GM23338 (cell line): Measurements from ENCODE around the gene LCN10. TPM values are rescaled to one million over a fixed set of nuclear protein-coding genes. Genes with fewer than 3 reads are reported as not detected.

Experiments used
- ATAC-seq: fragments of 200-7000 bp; cut with Tn5 transposase; 3 replicates; pipeline ENCODE4 v1.9.1; 2020
- DNase-seq: peaks from one replicate; pipeline ENCODE4 v3.0.0-alpha.2; 2015; ENCODE audit warnings: low spot score
- H2AFZ ChIP-seq: fragments of 200-600 bp; sonication (generic); 2 replicates; pipeline ENCODE4 v1.8.0; 2016; ENCODE audit warnings: antibody characterized with exemption, mild to moderate bottlenecking, moderate library complexity
- H3F3A ChIP-seq: fragments of 200-600 bp; sonication (generic); replicated peaks from 2 replicates; pipeline ENCODE4 v1.8.0; 2017; ENCODE audit warnings: antibody characterized with exemption, mixed run types, low read depth
- H3K27ac ChIP-seq: fragments of 200-600 bp; sonication (generic); 2 replicates; pipeline ENCODE4 v1.6.1; 2016; ENCODE audit warnings: low read depth
- H3K27me3 ChIP-seq: fragments of 200-600 bp; sonication (generic); 2 replicates; pipeline ENCODE4 v1.8.0; 2016; ENCODE audit warnings: mild to moderate bottlenecking, mixed run types, moderate library complexity; ENCODE audit not compliant: insufficient read depth
- H3K36me3 ChIP-seq: fragments of 200-600 bp; sonication (generic); 2 replicates; pipeline ENCODE4 v1.8.0; 2016; ENCODE audit warnings: mild to moderate bottlenecking; ENCODE audit not compliant: insufficient read depth
- H3K4me1 ChIP-seq: fragments of 200-600 bp; sonication (generic); 2 replicates; pipeline ENCODE4 v1.8.0; 2016; ENCODE audit warnings: mild to moderate bottlenecking, moderate library complexity; ENCODE audit not compliant: insufficient read depth
- H3K4me2 ChIP-seq: fragments of 200-600 bp; sonication (generic); 2 replicates; pipeline ENCODE4 v1.7.1; 2017; ENCODE audit warnings: mixed run types
- H3K4me3 ChIP-seq: fragments of 200-600 bp; sonication (generic); 2 replicates; pipeline ENCODE4 v1.6.1; 2016; ENCODE audit warnings: mixed run types
- H3K79me2 ChIP-seq: fragments of 200-600 bp; sonication (generic); replicated peaks from 2 replicates; pipeline ENCODE4 v1.8.0; 2017; ENCODE audit warnings: mild to moderate bottlenecking; ENCODE audit not compliant: insufficient read depth
- H3K9me2 ChIP-seq: fragments of 200-600 bp; sonication (generic); 2 replicates; pipeline ENCODE4 v1.8.0; 2017; ENCODE audit not compliant: insufficient read depth
- H4K20me1 ChIP-seq: fragments of 200-600 bp; sonication (generic); replicated peaks from 2 replicates; pipeline ENCODE4 v1.8.0; 2017; ENCODE audit warnings: mild to moderate bottlenecking; ENCODE audit not compliant: insufficient read depth
- H3K27ac Mint-ChIP-seq: 2 replicates; pipeline ENCODE4 v1.8.0; 2020; ENCODE audit warnings: inconsistent platforms, mild to moderate bottlenecking, moderate library complexity, mixed read lengths
- H3K27me3 Mint-ChIP-seq: 3 replicates; pipeline ENCODE4 v1.8.0; 2022; ENCODE audit warnings: low read depth, mild to moderate bottlenecking, moderate library complexity, mixed read lengths, inconsistent platforms; ENCODE audit not compliant: insufficient read depth, poor library complexity
- H3K36me3 Mint-ChIP-seq: 3 replicates; pipeline ENCODE4 v1.8.0; 2021; ENCODE audit warnings: low read depth, mild to moderate bottlenecking, inconsistent platforms, moderate library complexity, mixed read lengths
- H3K4me1 Mint-ChIP-seq: 3 replicates; pipeline ENCODE4 v1.8.0; 2020; ENCODE audit warnings: mild to moderate bottlenecking, inconsistent platforms, mixed read lengths
- H3K4me3 Mint-ChIP-seq: 3 replicates; pipeline ENCODE4 v1.8.0; 2021; ENCODE audit warnings: moderate library complexity, mild to moderate bottlenecking, inconsistent platforms, mixed read lengths
- H3K9me3 Mint-ChIP-seq: 3 replicates; pipeline ENCODE4 v1.8.0; 2020; ENCODE audit warnings: moderate library complexity, mild to moderate bottlenecking, inconsistent platforms, mixed read lengths
- EZH2 ChIP-seq: fragments of 200-600 bp; sonication (generic); IDR thresholded peaks from one replicate; pipeline ENCODE4 v1.8.0; 2017; ENCODE audit warnings: antibody characterized with exemption, mild to moderate bottlenecking, low read depth; ENCODE audit not compliant: unreplicated experiment
- EZH2phosphoT487 ChIP-seq: fragments of 200-600 bp; sonication (generic); IDR thresholded peaks from one replicate; pipeline ENCODE4 v1.8.1; 2018; ENCODE audit warnings: antibody characterized with exemption; ENCODE audit not compliant: unreplicated experiment
- polyA plus RNA-seq: library from polyadenylated mRNA; unstranded; fragments of >200 nt; fragmentation: Nextera tagmentation; extraction: Ambion mirVana; gene quantifications from 2 replicates; pipeline ENCODE4 v1.2.1, GENCODE V29; 2016
- total RNA-seq: library from RNA; depleted of rRNA; stranded (reverse); fragments of >200 nt; shearing (Covaris generic); gene quantifications from 2 replicates; pipeline ENCODE4 v1.2.3, GENCODE V29; 2014
- TF ChIP-seq, protein P1 (sequence below), 2 experiments: fragments of 200-600 bp in 1 of 2; sonication (generic) in 1 of 2; conservative IDR thresholded peaks; 2 replicates each; pipeline versions ENCODE4 v1.5.1 to v1.6.1; 2016 to 2017; ENCODE audit warnings: antibody characterized with exemption in 2 of 2, low read depth in 2 of 2, mild to moderate bottlenecking in 2 of 2, moderate library complexity in 1 of 2

The LCN10 gene
- total and polyA plus RNA-seq, 2 experiments from 2014 or later, result 0.45 to 0.74 TPM

DNA sequence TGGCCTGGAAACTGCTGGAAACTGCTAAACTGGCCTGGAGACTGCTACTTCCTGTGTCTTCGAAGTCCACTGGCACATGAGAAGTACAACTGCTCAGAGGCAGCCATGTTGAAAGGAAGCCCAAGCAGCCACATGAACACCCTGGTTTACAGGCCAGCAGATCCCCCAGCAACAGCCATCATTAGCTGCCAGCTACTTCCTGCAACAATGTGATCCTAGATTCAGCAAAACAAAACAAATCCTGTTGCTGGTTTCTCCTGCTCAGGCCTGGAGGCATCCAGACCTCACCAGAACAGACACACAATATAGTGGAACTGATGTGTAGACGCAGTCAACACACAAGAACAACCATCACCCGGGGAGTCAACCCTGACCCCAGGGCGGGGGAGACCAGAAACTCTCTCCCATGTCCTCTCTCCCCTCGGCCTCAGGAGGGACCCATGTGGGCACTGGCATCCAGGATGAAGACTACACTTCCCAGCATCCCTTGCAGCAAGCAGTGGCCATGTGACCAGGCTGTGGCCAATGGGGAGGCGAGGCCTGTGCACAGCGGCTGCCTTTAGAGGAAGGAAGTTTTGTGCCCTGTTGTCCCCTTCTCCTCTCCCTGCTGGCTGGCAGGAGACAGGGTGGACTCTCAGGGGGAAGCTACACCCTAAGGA, 30.8 kb upstream of the LCN10 start (continued):
- TF ChIP-seq, protein P1, sequence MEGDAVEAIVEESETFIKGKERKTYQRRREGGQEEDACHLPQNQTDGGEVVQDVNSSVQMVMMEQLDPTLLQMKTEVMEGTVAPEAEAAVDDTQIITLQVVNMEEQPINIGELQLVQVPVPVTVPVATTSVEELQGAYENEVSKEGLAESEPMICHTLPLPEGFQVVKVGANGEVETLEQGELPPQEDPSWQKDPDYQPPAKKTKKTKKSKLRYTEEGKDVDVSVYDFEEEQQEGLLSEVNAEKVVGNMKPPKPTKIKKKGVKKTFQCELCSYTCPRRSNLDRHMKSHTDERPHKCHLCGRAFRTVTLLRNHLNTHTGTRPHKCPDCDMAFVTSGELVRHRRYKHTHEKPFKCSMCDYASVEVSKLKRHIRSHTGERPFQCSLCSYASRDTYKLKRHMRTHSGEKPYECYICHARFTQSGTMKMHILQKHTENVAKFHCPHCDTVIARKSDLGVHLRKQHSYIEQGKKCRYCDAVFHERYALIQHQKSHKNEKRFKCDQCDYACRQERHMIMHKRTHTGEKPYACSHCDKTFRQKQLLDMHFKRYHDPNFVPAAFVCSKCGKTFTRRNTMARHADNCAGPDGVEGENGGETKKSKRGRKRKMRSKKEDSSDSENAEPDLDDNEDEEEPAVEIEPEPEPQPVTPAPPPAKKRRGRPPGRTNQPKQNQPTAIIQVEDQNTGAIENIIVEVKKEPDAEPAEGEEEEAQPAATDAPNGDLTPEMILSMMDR (conservative IDR thresholded peaks at IDR 0.05; ENCODE audit: low read depth in 2 of 2), result no peak

DNA sequence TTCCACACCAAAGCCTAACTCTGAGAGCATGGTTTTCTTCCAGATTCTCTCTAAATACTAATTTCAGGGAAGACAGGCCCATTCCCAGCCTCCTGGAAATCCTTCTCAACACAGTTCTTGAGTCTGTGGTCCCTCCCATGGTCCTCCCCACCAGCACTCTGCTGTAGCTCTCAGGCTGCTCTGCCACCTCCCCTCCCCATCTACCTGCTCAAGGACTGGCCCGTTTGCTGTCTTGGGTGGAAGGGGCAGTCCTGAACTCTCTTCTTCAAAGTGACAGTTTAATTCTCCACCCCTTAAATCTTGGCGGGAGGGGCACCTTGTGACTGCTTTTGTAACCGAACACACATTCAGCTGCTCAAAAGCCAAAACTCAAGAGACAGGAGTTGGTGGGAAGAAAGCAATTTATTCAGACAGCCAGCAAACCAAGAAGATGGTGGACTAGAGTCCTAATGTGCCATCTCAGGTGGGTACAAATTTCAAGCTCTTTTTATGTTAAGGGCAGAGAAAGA, 29.2 kb upstream of the LCN10 start:
- Histone ChIP-seq H3F3A (0 out of 2 replicates have a peak, but pooled peaks cover 7% of the 10 kb centered on the region), H3K4me3 (no peak overlapping the region), H3K4me2 (no peak overlapping the region), H3K9me2 (no peaks in the 10 kb centered on the region), H3K36me3 (no peaks in the 10 kb centered on the region; the same call in 1 of the 2 replicates), H2AFZ (no peak overlapping the region), H3K27me3 (no peaks in the 10 kb centered on the region), H3K4me1 (no peaks in the 10 kb centered on the region), H3K79me2 (no peaks in the 10 kb centered on the region), H4K20me1 (no peaks in the 10 kb centered on the region), H3K27ac (no peak overlapping the region)
- DNase-seq, result no peak
- peaks cover 12% of the 10 kb centered on the region for H3K27me3 Mint-ChIP-seq
- no peak for ATAC-seq
- H3K36me3 Mint-ChIP-seq, result peaks cover 9% of the 10 kb centered on the region
- H3K4me1 Mint-ChIP-seq, result peaks cover 12% of the 10 kb centered on the region
- no peak for TF ChIP-seq EZH2
- H3K27ac Mint-ChIP-seq, result no peak overlapping the region
- H3K4me3 Mint-ChIP-seq, result no peak overlapping the region
- peaks cover 20% of the 10 kb centered on the region for H3K9me3 Mint-ChIP-seq

DNA sequence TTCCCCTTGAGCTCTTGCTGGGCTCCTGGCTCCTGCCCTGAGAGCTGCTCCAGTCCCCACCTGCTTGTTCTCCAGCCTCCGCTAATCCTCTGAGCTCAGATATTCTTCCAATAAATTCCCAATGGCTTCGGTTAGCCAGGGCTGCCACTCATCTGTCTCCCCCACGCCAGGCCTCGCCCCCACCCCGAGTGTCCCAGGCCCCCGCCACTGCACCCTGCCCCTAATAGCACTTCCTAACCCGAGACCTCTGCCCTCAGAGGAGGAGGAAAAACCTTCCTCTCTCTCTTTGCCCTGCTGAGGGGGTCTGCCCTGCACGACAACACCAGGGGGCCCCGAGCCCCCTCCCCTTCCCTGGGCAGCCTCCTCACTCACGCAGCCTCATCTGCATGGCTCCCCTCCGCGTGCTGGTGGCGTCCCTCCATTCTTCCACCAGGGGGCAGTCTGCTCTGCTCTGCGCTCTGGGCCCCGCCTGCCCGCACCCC, 27.0 kb upstream of the LCN10 start:
- H3K4me2 ChIP-seq, result peak overlapping the region; percentile 77
- H3K4me1 ChIP-seq, result no peaks in the 10 kb centered on the region
- H3K4me3 Mint-ChIP-seq, result peak overlapping the region; percentile 52; the same call in 2 of the 3 replicates
- peaks cover 10% of the 10 kb centered on the region for H3K27me3 Mint-ChIP-seq
- H3K27ac ChIP-seq, result no peak overlapping the region
- no peaks in the 10 kb centered on the region for H3K27me3 ChIP-seq
- TF ChIP-seq EZH2phosphoT487, result no peak
- TF ChIP-seq, protein P1 (conservative IDR thresholded peaks at IDR 0.05; ENCODE audit: low read depth in 2 of 2), result peak; percentile 50 to 80
- no peaks in the 10 kb centered on the region for H3K9me2 ChIP-seq
- no peaks in the 10 kb centered on the region for H3K79me2 ChIP-seq
- peak overlapping the region; percentile 76; the same call in 1 of the 2 replicates for H2AFZ ChIP-seq
- no peaks in the 10 kb centered on the region; the same call in 1 of the 2 replicates for H3K36me3 ChIP-seq
- 0 out of 2 replicates have a peak, but pooled peaks cover 7% of the 10 kb centered on the region for H3F3A ChIP-seq
- H3K9me3 Mint-ChIP-seq, result peaks cover 25% of the 10 kb centered on the region
- DNase-seq (peak; percentile 90), ATAC-seq (peak; percentile 81)
- no peaks in the 10 kb centered on the region for H4K20me1 ChIP-seq
- peaks cover 12% of the 10 kb centered on the region for H3K4me1 Mint-ChIP-seq
- peak overlapping the region; percentile 52 for H3K4me3 ChIP-seq
- H3K36me3 Mint-ChIP-seq, result peaks cover 11% of the 10 kb centered on the region
- H3K27ac Mint-ChIP-seq, result no peak overlapping the region
